ENCODE results near the gene THADA. TPM values are rescaled to one million over a fixed set of nuclear protein-coding genes. Genes with fewer than 3 reads are reported as not detected.
A peak's percentile ranks its signal among the peaks of the same experiment; 100 is the strongest.

The THADA gene
- total RNA-seq, 1 experiment from 2014 or later, result 27.5 TPM

DNA sequence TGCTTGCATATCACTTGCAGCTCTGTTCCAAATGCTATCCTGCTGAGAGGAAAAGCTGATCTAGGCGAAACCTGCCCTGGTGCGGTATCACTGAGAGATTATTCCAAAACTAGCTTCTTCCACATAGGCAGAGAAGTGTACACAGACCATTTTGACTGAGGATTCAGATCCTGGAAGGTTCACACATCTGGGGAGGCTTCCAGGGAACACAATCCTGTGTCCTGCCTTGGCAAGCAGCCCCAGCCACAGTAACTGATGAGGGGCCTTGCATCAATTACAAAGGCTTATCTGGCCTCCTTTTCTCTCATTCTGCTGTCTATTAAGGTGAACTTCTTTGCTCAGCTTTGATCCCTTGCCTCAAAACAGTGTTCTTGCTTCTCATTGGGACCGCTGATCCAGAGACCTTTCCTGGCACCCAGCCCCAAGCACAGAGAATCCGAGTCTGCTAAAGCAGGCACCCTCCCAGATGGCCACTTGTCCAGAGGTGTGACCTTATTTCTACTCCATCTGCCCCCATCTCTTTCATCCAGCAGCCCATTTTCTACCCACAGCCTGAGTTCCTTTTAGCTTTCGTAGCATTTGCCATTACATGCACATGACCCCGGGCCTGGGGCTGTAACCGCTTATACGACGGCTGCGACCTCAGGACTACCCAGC lies 317.1 kb downstream of the THADA start:
- POLR2A ChIA-PET, result no interaction called here
- Mint-ChIP-seq H3K36me3 (peaks cover 19% of the 10 kb centered on the region), H3K4me3 (no peak overlapping the region), H3K9me3 (peaks cover 10% of the 10 kb centered on the region), H3K27me3 (ENCODE audit: low read depth) (no peaks in the 10 kb centered on the region), H3K27ac (peak overlapping the region; percentile 46), H3K4me1 (peaks cover 15% of the 10 kb centered on the region)
- TF ChIP-seq ZNF671 (CRISPR knock-in tag; IDR thresholded peaks at IDR 0.05), result no peak
- no peak for TF ChIP-seq SOX15 (CRISPR knock-in tag; IDR thresholded peaks at IDR 0.05)
- CTCF ChIA-PET, result interaction anchor here (1.3 kb wide), 1 partner anchor 206 kb away, joined by 4 read pairs; no protein-coding TSS in a partner anchor
- DNase-seq (ENCODE audit: low spot score), result no peak
- ATAC-seq, result no peak

DNA sequence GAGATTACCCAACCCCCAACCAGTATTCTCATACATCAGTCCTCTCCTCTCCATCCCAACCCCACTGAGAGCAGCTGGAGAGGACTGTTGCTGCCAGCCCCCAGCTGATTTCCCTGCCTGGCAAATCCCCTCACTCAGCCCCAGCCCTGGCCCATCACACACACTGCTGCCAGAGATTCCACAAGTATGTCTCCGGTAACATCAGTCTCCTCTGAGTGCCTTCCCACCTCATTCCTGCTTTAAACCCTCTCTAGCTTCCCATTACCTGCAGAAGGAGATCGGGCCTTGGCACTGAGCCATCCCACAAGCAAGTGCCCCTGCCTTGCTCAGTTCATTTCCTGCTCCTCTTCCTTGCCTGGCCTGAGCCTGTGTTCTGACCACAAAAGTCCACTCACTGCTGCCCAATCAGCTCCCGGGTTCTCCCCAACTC lies 318.9 kb downstream of the THADA start:
- no peaks in the 10 kb centered on the region for H3K9me3 Mint-ChIP-seq
- CTCF ChIA-PET, result interaction anchor here (1.0 kb wide), 1 partner anchor 19 kb away, joined by 3 read pairs; no protein-coding TSS in a partner anchor
- peaks cover 15% of the 10 kb centered on the region for H3K4me1 Mint-ChIP-seq
- no peak for ATAC-seq
- no peak for DNase-seq (ENCODE audit: low spot score)
- H3K36me3 Mint-ChIP-seq, result peaks cover 5% of the 10 kb centered on the region; the same call in 1 of the 2 replicates
- no peak overlapping the region for H3K4me3 Mint-ChIP-seq
- TF ChIP-seq, protein P1, sequence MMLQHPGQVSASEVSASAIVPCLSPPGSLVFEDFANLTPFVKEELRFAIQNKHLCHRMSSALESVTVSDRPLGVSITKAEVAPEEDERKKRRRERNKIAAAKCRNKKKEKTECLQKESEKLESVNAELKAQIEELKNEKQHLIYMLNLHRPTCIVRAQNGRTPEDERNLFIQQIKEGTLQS (CRISPR knock-in tag; conservative IDR thresholded peaks at IDR 0.05), result no peak
- TF ChIP-seq MAX (CRISPR knock-in tag; IDR thresholded peaks at IDR 0.05), result no peak
- TF ChIP-seq ZNF263 (CRISPR knock-in tag; IDR thresholded peaks at IDR 0.05; ENCODE audit: low read depth), result no peak
- TF ChIP-seq MXD4 (CRISPR knock-in tag; IDR thresholded peaks at IDR 0.05; ENCODE audit: borderline replicate concordance), result no peak
- TF ChIP-seq, protein P2, sequence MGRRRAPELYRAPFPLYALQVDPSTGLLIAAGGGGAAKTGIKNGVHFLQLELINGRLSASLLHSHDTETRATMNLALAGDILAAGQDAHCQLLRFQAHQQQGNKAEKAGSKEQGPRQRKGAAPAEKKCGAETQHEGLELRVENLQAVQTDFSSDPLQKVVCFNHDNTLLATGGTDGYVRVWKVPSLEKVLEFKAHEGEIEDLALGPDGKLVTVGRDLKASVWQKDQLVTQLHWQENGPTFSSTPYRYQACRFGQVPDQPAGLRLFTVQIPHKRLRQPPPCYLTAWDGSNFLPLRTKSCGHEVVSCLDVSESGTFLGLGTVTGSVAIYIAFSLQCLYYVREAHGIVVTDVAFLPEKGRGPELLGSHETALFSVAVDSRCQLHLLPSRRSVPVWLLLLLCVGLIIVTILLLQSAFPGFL (CRISPR knock-in tag; IDR thresholded peaks at IDR 0.05; ENCODE audit: borderline replicate concordance), result no peak
- no peak for TF ChIP-seq ZNF671 (CRISPR knock-in tag; IDR thresholded peaks at IDR 0.05)
- TF ChIP-seq, protein P3, sequence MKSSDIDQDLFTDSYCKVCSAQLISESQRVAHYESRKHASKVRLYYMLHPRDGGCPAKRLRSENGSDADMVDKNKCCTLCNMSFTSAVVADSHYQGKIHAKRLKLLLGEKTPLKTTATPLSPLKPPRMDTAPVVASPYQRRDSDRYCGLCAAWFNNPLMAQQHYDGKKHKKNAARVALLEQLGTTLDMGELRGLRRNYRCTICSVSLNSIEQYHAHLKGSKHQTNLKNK (CRISPR knock-in tag; IDR thresholded peaks at IDR 0.05), result no peak
- TF ChIP-seq STAT6 (CRISPR knock-in tag; conservative IDR thresholded peaks at IDR 0.05; ENCODE audit: low read depth), result no peak
- TF ChIP-seq, protein P4, sequence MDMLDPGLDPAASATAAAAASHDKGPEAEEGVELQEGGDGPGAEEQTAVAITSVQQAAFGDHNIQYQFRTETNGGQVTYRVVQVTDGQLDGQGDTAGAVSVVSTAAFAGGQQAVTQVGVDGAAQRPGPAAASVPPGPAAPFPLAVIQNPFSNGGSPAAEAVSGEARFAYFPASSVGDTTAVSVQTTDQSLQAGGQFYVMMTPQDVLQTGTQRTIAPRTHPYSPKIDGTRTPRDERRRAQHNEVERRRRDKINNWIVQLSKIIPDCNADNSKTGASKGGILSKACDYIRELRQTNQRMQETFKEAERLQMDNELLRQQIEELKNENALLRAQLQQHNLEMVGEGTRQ (CRISPR knock-in tag; IDR thresholded peaks at IDR 0.05), result no peak
- no peak for TF ChIP-seq OVOL2 (CRISPR knock-in tag; IDR thresholded peaks at IDR 0.05; ENCODE audit: borderline replicate concordance)
- no peak for TF ChIP-seq NFATC4 (CRISPR knock-in tag; IDR thresholded peaks at IDR 0.05)
- TF ChIP-seq ZNF121 (CRISPR knock-in tag; IDR thresholded peaks at IDR 0.05), result no peak
- no peak for TF ChIP-seq TP53 (CRISPR knock-in tag; IDR thresholded peaks at IDR 0.05)
- TF ChIP-seq SOX15 (CRISPR knock-in tag; IDR thresholded peaks at IDR 0.05), result no peak
- no peak for TF ChIP-seq ESRRA (CRISPR knock-in tag; IDR thresholded peaks at IDR 0.05; ENCODE audit: borderline replicate concordance)
- TF ChIP-seq FOXP1 (CRISPR knock-in tag; IDR thresholded peaks at IDR 0.05; ENCODE audit: borderline replicate concordance), result no peak
- no peak for TF ChIP-seq FOXP4 (CRISPR knock-in tag; IDR thresholded peaks at IDR 0.05)
- no peak for TF ChIP-seq AR (CRISPR knock-in tag; IDR thresholded peaks at IDR 0.05)
- no peak for TF ChIP-seq NFYB (CRISPR knock-in tag; conservative IDR thresholded peaks at IDR 0.05; ENCODE audit: low read depth)
- no peak for TF ChIP-seq ATF6 (CRISPR knock-in tag; IDR thresholded peaks at IDR 0.05)
- H3K27ac Mint-ChIP-seq, result peak overlapping the region; percentile 19; the same call in 1 of the 2 replicates
- POLR2A ChIA-PET, result no interaction called here
- H3K27me3 Mint-ChIP-seq (ENCODE audit: low read depth), result no peaks in the 10 kb centered on the region
